ENCODE results near the gene NCK1.

NCK1 gene

GRCh38 chr3:136950623-136951022 is 88.6 kb downstream of the NCK1 start:
- no peaks in the 10 kb centered on the region for H3K27me3 ChIP-seq (ENCODE audit: low read depth, low read length)
- H3K4me3 ChIP-seq (ENCODE audit: low read length): no peak overlapping the region
- peaks cover 12% of the 10 kb centered on the region for H3K4me1 ChIP-seq (ENCODE audit: low read length)
- no peak overlapping the region for H2AFZ ChIP-seq (ENCODE audit: low read depth, low read length)
- H3K36me3 ChIP-seq (replicated peaks; ENCODE audit: low read depth, low read length): peaks cover 4% of the 10 kb centered on the region
- TF ChIP-seq EZH2phosphoT487 (IDR thresholded peaks at IDR 0.05; ENCODE audit: low read depth) (no peak), CTCF (IDR thresholded peaks at IDR 0.05; ENCODE audit: low read depth, low read length) (no peak)
- no peaks in the 10 kb centered on the region for H3K9me3 ChIP-seq (ENCODE audit: insufficient read depth, low read length)
- H4K20me1 ChIP-seq (ENCODE audit: insufficient read depth, low read length): no peaks in the 10 kb centered on the region
- H3K4me2 ChIP-seq (ENCODE audit: low read length): no peak overlapping the region
- H3K9ac ChIP-seq (ENCODE audit: low read length): no peak overlapping the region
- H3K27ac ChIP-seq (ENCODE audit: low read length): no peak overlapping the region
- H3K79me2 ChIP-seq (ENCODE audit: low read length): no peaks in the 10 kb centered on the region

- no peaks in the 10 kb centered on the region for H4K20me1 ChIP-seq (ENCODE audit: insufficient read depth, low read length)
- TF ChIP-seq EZH2phosphoT487 (IDR thresholded peaks at IDR 0.05; ENCODE audit: low read depth): no peak
- TF ChIP-seq CTCF (IDR thresholded peaks at IDR 0.05; ENCODE audit: low read depth, low read length): no peak
- H3K4me2 ChIP-seq (ENCODE audit: low read length): no peak overlapping the region
- no peaks in the 10 kb centered on the region for H3K9me3 ChIP-seq (ENCODE audit: insufficient read depth, low read length)
- no peaks in the 10 kb centered on the region for H3K36me3 ChIP-seq (replicated peaks; ENCODE audit: low read depth, low read length)
- H2AFZ ChIP-seq (ENCODE audit: low read depth, low read length): no peak overlapping the region
- H3K79me2 ChIP-seq (ENCODE audit: low read length): no peaks in the 10 kb centered on the region
- no peak overlapping the region for H3K27ac ChIP-seq (ENCODE audit: low read length)
- no peaks in the 10 kb centered on the region for H3K27me3 ChIP-seq (ENCODE audit: low read depth, low read length)
- no peak overlapping the region for H3K9ac ChIP-seq (ENCODE audit: low read length)
- H3K4me3 ChIP-seq (ENCODE audit: low read length): no peak overlapping the region
- H3K4me1 ChIP-seq (ENCODE audit: low read length): peaks cover 12% of the 10 kb centered on the region
These were observed 90.3 kb downstream of the NCK1 start for GRCh38 chr3:136952292-136952691.

GRCh38 chr3:136954251-136954650 is 92.2 kb downstream of the NCK1 start:
- Histone ChIP-seq H2AFZ (ENCODE audit: low read depth, low read length) (no peak overlapping the region), H3K9me3 (ENCODE audit: insufficient read depth, low read length) (no peaks in the 10 kb centered on the region), H3K79me2 (ENCODE audit: low read length) (no peaks in the 10 kb centered on the region), H3K9ac (ENCODE audit: low read length) (no peak overlapping the region), H3K4me3 (ENCODE audit: low read length) (no peak overlapping the region), H3K27ac (ENCODE audit: low read length) (no peak overlapping the region), H3K27me3 (ENCODE audit: low read depth, low read length) (no peaks in the 10 kb centered on the region), H3K36me3 (replicated peaks; ENCODE audit: low read depth, low read length) (no peaks in the 10 kb centered on the region), H3K4me1 (ENCODE audit: low read length) (peaks cover 8% of the 10 kb centered on the region; the same call in 1 of the 2 replicates), H4K20me1 (ENCODE audit: insufficient read depth, low read length) (no peaks in the 10 kb centered on the region), H3K4me2 (ENCODE audit: low read length) (no peak overlapping the region)
- TF ChIP-seq CTCF (IDR thresholded peaks at IDR 0.05; ENCODE audit: low read depth, low read length) (no peak), EZH2phosphoT487 (IDR thresholded peaks at IDR 0.05; ENCODE audit: low read depth) (no peak)

- H3K36me3 ChIP-seq (replicated peaks; ENCODE audit: low read depth, low read length): no peaks in the 10 kb centered on the region
- H3K27me3 ChIP-seq (ENCODE audit: low read depth, low read length): no peaks in the 10 kb centered on the region
- no peak overlapping the region for H3K4me3 ChIP-seq (ENCODE audit: low read length)
- no peaks in the 10 kb centered on the region for H4K20me1 ChIP-seq (ENCODE audit: insufficient read depth, low read length)
- H3K9me3 ChIP-seq (ENCODE audit: insufficient read depth, low read length): no peaks in the 10 kb centered on the region
- H3K27ac ChIP-seq (ENCODE audit: low read length): no peak overlapping the region
- no peak overlapping the region for H3K4me2 ChIP-seq (ENCODE audit: low read length)
- no peaks in the 10 kb centered on the region for H3K79me2 ChIP-seq (ENCODE audit: low read length)
- H3K4me1 ChIP-seq (ENCODE audit: low read length): peaks cover 7% of the 10 kb centered on the region; the same call in 1 of the 2 replicates
- TF ChIP-seq EZH2phosphoT487 (IDR thresholded peaks at IDR 0.05; ENCODE audit: low read depth) (no peak), CTCF (IDR thresholded peaks at IDR 0.05; ENCODE audit: low read depth, low read length) (no peak)
- H3K9ac ChIP-seq (ENCODE audit: low read length): no peak overlapping the region
- H2AFZ ChIP-seq (ENCODE audit: low read depth, low read length): no peak overlapping the region
These were observed 93.2 kb downstream of the NCK1 start for GRCh38 chr3:136954980-136955780.
